ENCODE results near the gene PRIM2. TPM values are rescaled to one million over a fixed set of nuclear protein-coding genes. Genes with fewer than 3 reads are reported as not detected.
"Not testable (repeated sequence)": the region's sequence is repeated elsewhere in the genome, so short reads cannot be mapped to it uniquely, and the experiment has no call there.

PRIM2 gene
- total RNA-seq, 1 experiment from 2014 or later = 96.5 TPM

DNA sequence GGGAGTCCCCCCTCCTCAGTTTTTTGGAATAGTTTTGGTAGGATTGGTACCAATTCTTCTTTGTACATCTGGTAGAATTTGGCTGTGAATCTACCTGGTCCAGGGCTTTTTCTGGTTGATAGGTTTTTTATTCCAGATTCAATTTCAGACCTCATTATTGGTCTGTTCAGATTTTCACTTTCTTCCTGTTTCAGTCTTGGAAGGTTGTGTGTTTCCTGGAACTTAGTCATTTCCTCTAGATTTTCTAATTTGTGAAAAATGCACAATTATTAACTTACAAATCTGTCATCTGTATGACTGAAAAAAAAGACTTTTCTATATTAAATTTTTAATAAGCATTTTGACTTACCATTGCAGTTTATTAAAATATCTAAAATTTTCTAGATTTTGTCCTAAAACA lies 287.9 kb downstream of the PRIM2 start:
- not testable (repeated sequence) for DNase-seq (ENCODE audit: low read depth)

DNA sequence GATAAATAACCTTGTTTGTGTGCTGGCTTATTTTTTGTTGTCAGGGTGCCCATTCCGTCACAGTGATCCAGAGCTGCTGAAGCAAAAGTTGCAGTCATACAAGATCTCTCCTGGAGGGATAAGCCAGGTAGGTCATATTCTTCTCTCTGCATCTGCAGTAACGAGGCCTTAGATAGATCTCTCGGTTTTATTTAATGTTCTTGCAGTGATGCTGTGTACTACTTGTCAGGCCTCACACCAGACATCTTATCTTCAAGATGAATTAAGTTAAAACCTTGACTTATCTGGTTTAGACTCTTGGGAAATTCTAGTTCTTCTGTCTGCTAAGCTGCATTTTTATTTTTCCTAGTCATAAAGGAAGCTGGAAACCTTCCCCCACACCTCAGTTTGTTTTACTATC lies 288.9 kb downstream of the PRIM2 start:
- not testable (repeated sequence) for DNase-seq (ENCODE audit: low read depth)

- not testable (repeated sequence) for DNase-seq (ENCODE audit: low read depth)
Measured at GRCh38 chr6:57610612-57611011, 293.2 kb downstream of the PRIM2 start.

DNA sequence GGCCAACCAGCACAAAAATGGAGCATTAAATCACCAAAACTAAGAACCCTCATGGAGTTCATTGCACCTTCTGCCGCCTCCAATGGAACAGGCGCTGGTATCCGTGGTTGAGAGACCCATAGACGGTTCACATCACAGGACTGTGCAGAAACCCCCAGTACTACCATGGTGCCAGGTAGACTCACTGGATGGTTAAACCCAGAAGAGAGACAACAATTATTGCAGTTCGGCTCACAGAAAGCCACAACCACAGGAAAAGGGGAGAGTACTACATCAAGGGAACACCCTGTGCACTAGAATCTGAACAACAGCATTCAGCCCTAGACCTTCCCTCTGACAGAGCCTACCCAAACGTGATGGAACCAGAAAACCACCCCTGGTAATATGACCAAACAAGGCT lies 301.5 kb downstream of the PRIM2 start:
- DNase-seq (ENCODE audit: low read depth) = not testable (repeated sequence)

DNA sequence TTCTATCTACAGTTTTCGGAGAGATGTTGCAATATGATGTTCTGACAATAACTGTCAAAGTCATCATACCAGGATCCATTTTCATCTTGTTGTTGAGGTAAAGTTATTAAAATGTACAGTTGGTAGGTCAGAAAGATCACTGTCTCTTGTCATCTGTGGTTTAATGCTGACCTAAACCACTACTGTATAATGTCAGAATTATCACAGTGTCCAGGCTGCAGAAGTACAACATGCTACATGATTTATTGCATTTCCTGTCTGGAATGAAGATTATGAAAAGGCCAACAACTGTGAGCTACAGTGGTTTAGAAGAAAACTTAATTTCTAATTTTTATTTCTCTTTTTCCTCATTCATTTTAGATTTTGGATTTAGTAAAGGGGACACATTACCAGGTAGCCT lies 314.3 kb downstream of the PRIM2 start:
- not testable (repeated sequence) for DNase-seq (ENCODE audit: low read depth)

- DNase-seq (ENCODE audit: low read depth) = peak; percentile 7
Measured at GRCh38 chr6:57658526-57658925, 341.1 kb downstream of the PRIM2 start.

DNA sequence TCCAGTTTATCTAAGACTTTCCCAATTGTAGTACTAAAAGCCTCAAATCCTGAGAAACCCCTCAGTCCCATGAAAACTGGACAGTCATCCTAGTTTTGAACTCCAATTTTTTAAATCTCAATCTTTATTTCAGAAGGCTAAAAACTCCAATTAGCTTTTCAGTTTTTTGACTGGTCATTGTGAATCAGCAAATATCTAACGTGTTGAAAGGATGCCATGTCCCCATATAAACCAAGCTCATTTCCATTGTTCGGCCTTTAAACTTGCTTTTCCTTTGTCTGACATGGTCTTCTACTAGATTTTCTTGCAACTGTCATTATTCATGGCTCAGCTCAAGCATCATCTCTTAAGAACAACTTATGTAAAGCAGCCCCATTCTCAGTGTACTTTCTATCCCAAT lies 342.4 kb downstream of the PRIM2 start:
- DNase-seq (ENCODE audit: low read depth) = not testable (repeated sequence)

GRCh38 chr6:57660940-57661339 lies 343.5 kb downstream of the PRIM2 start:
- not testable (repeated sequence) for DNase-seq (ENCODE audit: low read depth)

GRCh38 chr6:57668108-57668507 lies 350.7 kb downstream of the PRIM2 start:
- DNase-seq (ENCODE audit: low read depth) = not testable (repeated sequence)

- not testable (repeated sequence) for DNase-seq (ENCODE audit: low read depth)
Measured at GRCh38 chr6:57671237-57671636, 353.8 kb downstream of the PRIM2 start.

DNA sequence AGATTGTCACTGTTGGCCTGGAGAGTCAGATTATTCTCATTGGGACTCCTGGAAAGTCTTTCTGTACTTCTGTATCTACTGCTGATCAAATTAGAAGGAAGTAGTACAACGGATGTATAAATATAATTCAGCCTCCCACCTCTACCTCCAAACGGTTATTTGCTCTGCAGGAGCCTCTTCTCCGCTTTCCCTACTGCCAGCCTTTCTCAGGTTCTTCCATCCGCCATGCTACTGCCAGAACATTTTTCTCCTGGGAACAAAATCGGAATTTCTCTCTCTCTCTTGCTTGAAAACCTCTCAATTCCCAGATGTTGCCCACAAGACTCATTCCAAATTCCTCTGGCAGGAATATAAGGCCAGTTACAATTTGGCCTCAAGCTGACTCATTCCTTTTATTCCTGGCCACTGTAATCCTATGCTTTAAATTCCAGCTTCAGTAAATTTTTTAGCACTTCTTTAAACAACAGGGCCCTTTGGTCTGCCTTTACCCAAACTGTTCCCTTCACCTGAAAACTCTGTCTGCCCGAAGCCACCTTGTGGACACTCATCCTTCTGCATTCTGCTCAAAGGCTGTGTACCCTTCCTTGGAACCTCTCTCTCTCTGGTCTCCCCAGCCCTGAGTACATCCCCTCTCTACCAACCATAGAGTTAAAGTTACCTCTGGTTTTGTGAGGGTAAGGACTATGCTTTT lies 354.7 kb downstream of the PRIM2 start:
- DNase-seq (ENCODE audit: low read depth) = peak; percentile 52

DNA sequence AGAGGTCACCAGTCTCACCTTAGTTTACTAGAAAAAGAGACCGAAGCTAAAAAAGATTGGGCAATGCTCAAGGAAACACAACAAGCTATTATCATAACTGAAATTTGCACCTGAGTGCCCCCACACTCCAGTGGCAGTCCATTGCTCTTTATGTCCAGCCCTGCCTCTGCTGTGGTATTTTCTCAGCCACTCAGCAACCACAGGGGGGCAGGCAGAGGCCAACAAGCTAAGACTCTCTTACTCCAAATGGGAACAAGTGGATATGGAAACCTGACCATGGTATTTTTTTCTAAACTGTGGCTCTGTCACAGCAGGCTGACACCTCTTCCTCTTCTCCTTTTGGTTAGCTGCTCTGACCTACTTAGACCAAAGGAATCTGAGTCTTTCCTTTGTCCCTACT lies 355.9 kb downstream of the PRIM2 start:
- peak; percentile 47 for DNase-seq (ENCODE audit: low read depth)

DNA sequence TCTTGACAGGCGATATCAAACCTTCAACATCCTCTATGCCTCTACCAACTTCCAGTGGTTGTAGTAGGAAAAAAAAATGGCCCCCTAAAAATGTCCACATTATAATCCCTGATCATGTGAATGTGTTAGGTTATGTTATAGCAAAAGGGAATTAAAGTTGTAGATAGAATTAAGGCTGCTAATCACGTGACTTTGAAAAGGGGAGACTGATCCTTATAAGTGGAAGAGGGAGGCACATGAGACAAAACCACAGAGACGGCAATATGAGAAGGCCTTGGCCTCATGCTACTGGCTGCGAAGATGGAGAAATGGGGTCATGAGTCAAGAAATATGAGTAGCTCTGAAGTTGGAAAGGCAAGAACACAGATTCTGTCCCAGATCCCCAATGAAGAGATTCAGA lies 358.0 kb downstream of the PRIM2 start:
- DNase-seq (ENCODE audit: low read depth) = not testable (repeated sequence)

DNA sequence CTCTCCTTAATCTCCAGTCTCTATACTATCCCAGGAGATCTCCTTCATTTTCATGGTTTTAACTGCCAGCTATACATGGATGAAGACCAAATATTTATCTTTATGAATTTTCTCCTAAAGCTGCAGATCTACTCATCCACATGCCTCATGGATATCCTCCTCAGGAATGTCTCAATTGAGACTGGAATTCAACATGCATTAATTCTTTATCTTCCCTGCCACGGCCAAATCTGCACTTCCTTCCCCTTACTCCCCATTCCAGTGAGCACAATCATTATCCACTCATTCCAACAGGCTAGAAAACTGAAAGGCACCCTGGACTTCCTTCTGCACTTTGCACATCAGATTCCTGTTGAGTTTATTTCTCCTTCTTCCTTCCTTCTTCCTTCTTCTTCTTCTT lies 379.0 kb downstream of the PRIM2 start:
- DNase-seq (ENCODE audit: low read depth) = not testable (repeated sequence)

Other genes with a start within 250 kb of the PRIM2 start
- gene ZNF451, start 227.4 kb upstream of the PRIM2 start, total RNA-seq (2014; rRNA removed; shearing (Covaris generic)) = 37.9 and 48.6 TPM in 2 replicates
- gene BAG2, start 145.3 kb upstream of the PRIM2 start, total RNA-seq (2014; rRNA removed; shearing (Covaris generic)) = 9.4 and 11.9 TPM in 2 replicates
- gene RAB23, start 95.3 kb upstream of the PRIM2 start, total RNA-seq (2014; rRNA removed; shearing (Covaris generic)) = 47.9 and 60.5 TPM in 2 replicates